ENCODE data around the gene MYH10.

DNA sequence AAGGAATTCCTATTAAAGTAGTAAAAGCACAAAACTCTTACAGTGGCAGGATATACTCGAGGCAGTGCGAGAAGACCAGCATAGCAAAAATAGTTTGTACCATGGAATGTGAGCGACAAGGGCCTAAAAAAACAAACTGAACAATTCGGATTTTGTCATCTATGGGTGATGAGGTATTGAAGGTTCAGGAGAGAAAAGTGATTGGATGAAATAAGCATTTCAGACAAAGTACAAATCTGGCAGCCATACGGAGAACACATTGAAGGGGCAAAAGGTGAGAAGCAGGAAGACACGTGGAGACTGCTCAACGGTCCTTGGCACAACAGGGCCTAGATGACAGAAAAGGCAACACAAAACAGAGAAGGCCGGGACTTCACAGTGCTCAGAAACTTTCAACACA is 22.5 kb downstream of the MYH10 start:
- TF ChIP-seq CTCF (IDR thresholded peaks at IDR 0.05; ENCODE audit: low read depth, low read length, poor library complexity, severe bottlenecking): no peak
- no peak for TF ChIP-seq EZH2phosphoT487 (IDR thresholded peaks at IDR 0.05; ENCODE audit: borderline replicate concordance, low read length)
